HL-60 (cell line): ENCODE data around the gene SSTR4.

Experiments
- DNase-seq, 2 experiments: peaks; one replicate each; pipeline ENCODE4 v3.0.0-alpha.2; 2010 to 2020; ENCODE audit warnings: low read depth in 1 of 2, low spot score in 1 of 2
- H3K27ac ChIP-seq: fragments of 250-450 bp; sonication (Bioruptor Pico); replicated peaks from 2 replicates; pipeline ENCODE4 v1.5.1; 2020; ENCODE audit warnings: mild to moderate bottlenecking, moderate library complexity
- H3K27me3 ChIP-seq: fragments of 250-450 bp; sonication (Bioruptor Pico); 2 replicates; pipeline ENCODE4 v1.5.1; 2021; ENCODE audit warnings: mild to moderate bottlenecking, moderate library complexity; ENCODE audit not compliant: insufficient read depth, poor library complexity, severe bottlenecking
- H3K4me3 ChIP-seq: replicated peaks from 2 replicates; pipeline ENCODE4 v1.5.1; 2011; ENCODE audit warnings: mild to moderate bottlenecking, control low read depth, low read length; ENCODE audit not compliant: insufficient read depth
- CTCF ChIP-seq: IDR thresholded peaks from one replicate; pipeline ENCODE4 v1.5.1; 2011; ENCODE audit warnings: low read length, control low read depth, inconsistent platforms; ENCODE audit not compliant: insufficient read depth
- GABPA ChIP-seq: IDR thresholded peaks from 2 replicates; pipeline ENCODE4 v1.6.1; 2012; ENCODE audit warnings: low read depth
- POLR2AphosphoS5 ChIP-seq: IDR thresholded peaks from 2 replicates; pipeline ENCODE4 v1.6.1; 2012; ENCODE audit warnings: low read depth
- SPI1 ChIP-seq: IDR thresholded peaks from 2 replicates; pipeline ENCODE4 v1.6.1; 2012; ENCODE audit warnings: low read depth, mild to moderate bottlenecking, borderline replicate concordance
- TF ChIP-seq, protein P1 (sequence below): IDR thresholded peaks from 2 replicates; pipeline ENCODE4 v1.6.1; 2012; ENCODE audit warnings: low read depth; ENCODE audit not compliant: insufficient replicate concordance

SSTR4 gene

DNA sequence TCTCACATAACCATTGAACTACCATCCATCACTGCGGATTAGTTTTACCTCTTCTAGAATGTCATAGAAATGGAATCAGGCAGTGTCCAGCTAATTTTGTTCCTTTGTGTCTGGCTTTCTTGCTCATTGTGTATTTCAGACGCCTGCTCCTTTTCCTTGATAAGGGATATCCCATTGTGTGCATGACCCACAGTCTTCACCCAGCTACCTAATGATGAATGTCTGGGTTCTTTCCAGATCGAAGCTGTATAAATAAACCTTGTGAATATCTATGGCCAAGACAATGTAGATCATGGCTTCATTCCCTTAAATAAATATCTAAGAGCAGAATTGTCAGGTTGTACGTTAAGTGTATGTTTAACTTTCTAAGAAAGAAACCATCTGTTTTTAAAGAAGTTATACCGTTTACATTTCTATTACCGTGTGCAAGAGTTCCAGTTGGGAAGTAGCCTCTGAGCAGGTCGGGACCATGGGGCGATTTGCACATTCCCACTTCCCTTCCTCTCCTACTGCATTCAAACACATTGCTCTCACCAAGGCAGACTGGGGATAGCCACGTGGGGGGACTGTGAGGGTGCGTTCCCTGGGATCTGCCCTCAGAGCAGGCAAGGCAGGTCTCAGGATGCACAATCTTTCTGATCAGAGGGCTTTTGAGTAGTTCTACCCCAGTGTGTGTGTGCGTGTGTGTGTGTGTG is 37.9 kb downstream of the SSTR4 start:
- H3K27me3 ChIP-seq, result no peaks in the 10 kb centered on the region
- no peak overlapping the region for H3K4me3 ChIP-seq
- no peak for DNase-seq
- H3K27ac ChIP-seq, result no peak overlapping the region
- no peak for TF ChIP-seq CTCF
- no peak for TF ChIP-seq GABPA
- TF ChIP-seq SPI1, result no peak
- TF ChIP-seq, protein P1, sequence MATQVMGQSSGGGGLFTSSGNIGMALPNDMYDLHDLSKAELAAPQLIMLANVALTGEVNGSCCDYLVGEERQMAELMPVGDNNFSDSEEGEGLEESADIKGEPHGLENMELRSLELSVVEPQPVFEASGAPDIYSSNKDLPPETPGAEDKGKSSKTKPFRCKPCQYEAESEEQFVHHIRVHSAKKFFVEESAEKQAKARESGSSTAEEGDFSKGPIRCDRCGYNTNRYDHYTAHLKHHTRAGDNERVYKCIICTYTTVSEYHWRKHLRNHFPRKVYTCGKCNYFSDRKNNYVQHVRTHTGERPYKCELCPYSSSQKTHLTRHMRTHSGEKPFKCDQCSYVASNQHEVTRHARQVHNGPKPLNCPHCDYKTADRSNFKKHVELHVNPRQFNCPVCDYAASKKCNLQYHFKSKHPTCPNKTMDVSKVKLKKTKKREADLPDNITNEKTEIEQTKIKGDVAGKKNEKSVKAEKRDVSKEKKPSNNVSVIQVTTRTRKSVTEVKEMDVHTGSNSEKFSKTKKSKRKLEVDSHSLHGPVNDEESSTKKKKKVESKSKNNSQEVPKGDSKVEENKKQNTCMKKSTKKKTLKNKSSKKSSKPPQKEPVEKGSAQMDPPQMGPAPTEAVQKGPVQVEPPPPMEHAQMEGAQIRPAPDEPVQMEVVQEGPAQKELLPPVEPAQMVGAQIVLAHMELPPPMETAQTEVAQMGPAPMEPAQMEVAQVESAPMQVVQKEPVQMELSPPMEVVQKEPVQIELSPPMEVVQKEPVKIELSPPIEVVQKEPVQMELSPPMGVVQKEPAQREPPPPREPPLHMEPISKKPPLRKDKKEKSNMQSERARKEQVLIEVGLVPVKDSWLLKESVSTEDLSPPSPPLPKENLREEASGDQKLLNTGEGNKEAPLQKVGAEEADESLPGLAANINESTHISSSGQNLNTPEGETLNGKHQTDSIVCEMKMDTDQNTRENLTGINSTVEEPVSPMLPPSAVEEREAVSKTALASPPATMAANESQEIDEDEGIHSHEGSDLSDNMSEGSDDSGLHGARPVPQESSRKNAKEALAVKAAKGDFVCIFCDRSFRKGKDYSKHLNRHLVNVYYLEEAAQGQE, result no peak
- no peak for TF ChIP-seq POLR2AphosphoS5

GRCh38 chr20:23074052-23074451 is 38.9 kb downstream of the SSTR4 start:
- TF ChIP-seq, protein P1, result no peak
- TF ChIP-seq CTCF (no peak), POLR2AphosphoS5 (no peak)
- DNase-seq, result no peak
- H3K27ac ChIP-seq, result no peak overlapping the region
- H3K27me3 ChIP-seq, result no peaks in the 10 kb centered on the region
- H3K4me3 ChIP-seq, result no peak overlapping the region

DNA sequence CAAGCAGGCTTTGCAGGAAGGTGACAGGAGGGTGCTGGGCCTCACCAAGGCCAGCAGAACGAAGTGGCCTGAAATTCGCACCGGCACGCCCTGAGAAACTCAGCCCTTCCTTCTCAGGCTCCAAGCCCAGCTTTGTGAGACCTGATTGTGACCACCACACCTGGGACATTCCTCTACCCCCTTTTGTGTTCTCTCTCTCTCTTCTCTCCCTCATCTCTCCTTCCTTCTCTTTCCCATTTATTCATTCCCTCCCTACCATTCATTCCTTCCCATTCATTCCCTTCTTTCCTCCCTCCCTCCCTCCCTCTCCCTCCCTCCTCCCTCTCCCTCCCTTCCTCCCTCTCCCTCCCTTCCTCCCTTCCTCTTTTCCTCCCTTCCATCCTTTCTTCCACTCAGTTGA is 42.2 kb downstream of the SSTR4 start:
- H3K27me3 ChIP-seq, result no peaks in the 10 kb centered on the region
- no peak for DNase-seq
- no peak overlapping the region for H3K27ac ChIP-seq
- H3K4me3 ChIP-seq, result no peak overlapping the region
- TF ChIP-seq CTCF, result no peak
- no peak for TF ChIP-seq GABPA
- TF ChIP-seq SPI1, result no peak
- TF ChIP-seq, protein P1, result no peak
- no peak for TF ChIP-seq POLR2AphosphoS5
